A673 (cell line): ENCODE measurements around the gene CHRNG. TPM values are rescaled to one million over a fixed set of nuclear protein-coding genes. Genes with fewer than 3 reads are reported as not detected.

ENCODE experiments used
- BruUV-seq: library from RNA; stranded (reverse); fragments of 400-500 nt; replicated peaks from 2 replicates; lab custom pipeline; 2021; lab: Mats Ljungman, UMichigan
- CTCF ChIA-PET: fragments of 300-600 bp; sonication (Branson Sonifier 250); formaldehyde crosslinking; loops from one replicate; lab custom pipeline; 2022; ENCODE audit warnings: antibody characterized with exemption; lab: Charles Lee
- POLR2A ChIA-PET: fragments of 300-600 bp; sonication (Branson Sonifier 250); formaldehyde crosslinking; loops from one replicate; lab custom pipeline; 2022; ENCODE audit warnings: antibody characterized with exemption; ENCODE audit not compliant: low non-redundant PET; lab: Charles Lee
- DNase-seq: peaks from one replicate; pipeline ENCODE4 v3.0.0-alpha.2; 2015; ENCODE audit warnings: low spot score
- H3K27ac ChIP-seq: fragments of 200-600 bp; sonication (generic); 2 replicates; pipeline ENCODE4 v1.5.1; 2016; ENCODE audit warnings: mixed run types, low read depth, mild to moderate bottlenecking, mixed read lengths, antibody characterized with exemption, low read length; ENCODE audit not compliant: poor library complexity, severe bottlenecking
- H3K27me3 ChIP-seq: fragments of 200-600 bp; sonication (generic); replicated peaks from 2 replicates; pipeline ENCODE4 v1.6.1; 2017; ENCODE audit warnings: mixed run types, low read depth, mild to moderate bottlenecking, mixed read lengths, antibody characterized with exemption, low read length; ENCODE audit not compliant: insufficient read depth, poor library complexity
- H3K36me3 ChIP-seq: fragments of 200-600 bp; sonication (generic); 2 replicates; pipeline ENCODE4 v1.6.1; 2016; ENCODE audit warnings: mixed run types, mild to moderate bottlenecking, mixed read lengths, antibody characterized with exemption, low read length; ENCODE audit not compliant: insufficient read depth, poor library complexity, severe bottlenecking
- H3K4me1 ChIP-seq: fragments of 200-600 bp; sonication (generic); 2 replicates; pipeline ENCODE4 v1.6.1; 2017; ENCODE audit warnings: mixed run types, mild to moderate bottlenecking, mixed read lengths, antibody characterized with exemption, low read length; ENCODE audit not compliant: insufficient read depth, poor library complexity, severe bottlenecking
- H3K4me3 ChIP-seq: fragments of 200-600 bp; sonication (generic); 2 replicates; pipeline ENCODE4 v1.5.1; 2016; ENCODE audit warnings: low read depth, mixed run types, mild to moderate bottlenecking, mixed read lengths, low read length; ENCODE audit not compliant: poor library complexity, severe bottlenecking
- H3K9me3 ChIP-seq: fragments of 200-600 bp; sonication (generic); 2 replicates; pipeline ENCODE4 v1.6.1; 2016; ENCODE audit warnings: mixed run types, low read depth, mild to moderate bottlenecking, mixed read lengths, antibody characterized with exemption, low read length; ENCODE audit not compliant: poor library complexity, severe bottlenecking
- CTCF ChIP-seq: fragments of 300-800, 200-600 bp; sonication (generic); conservative IDR thresholded peaks from 2 replicates; pipeline ENCODE4 v1.5.1; 2017; ENCODE audit warnings: low read depth, mild to moderate bottlenecking, antibody characterized with exemption, low read length, moderate library complexity, mixed read lengths
- EZH2 ChIP-seq: fragments of 200-600 bp; sonication (generic); IDR thresholded peaks from 2 replicates; pipeline ENCODE4 v1.6.1; 2017; ENCODE audit warnings: borderline replicate concordance, low read depth, mild to moderate bottlenecking, mixed read lengths, antibody characterized with exemption, low read length; ENCODE audit not compliant: poor library complexity, severe bottlenecking
- intact Hi-C: fragments of 100-400 bp; cut with micrococcal nuclease; formaldehyde crosslinking; loops from one replicate; pipeline ENCODE4 v1.10.0; 2022; ENCODE audit not compliant: unreplicated experiment
- total RNA-seq: library from RNA; stranded (reverse); gene quantifications from 2 replicates; pipeline ENCODE4 v1.2.3, GENCODE V29; 2021

The CHRNG gene
- total RNA-seq, 1 experiment from 2014 or later: not detected

- H3K4me1 ChIP-seq: no peaks in the 10 kb centered on the region
- no TSS peak for BruUV-seq
- ChIA-PET POLR2A (no interaction called here), CTCF (no interaction called here)
- H3K27me3 ChIP-seq: peaks cover 14% of the 10 kb centered on the region
- no peak overlapping the region for H3K4me3 ChIP-seq
- H3K27ac ChIP-seq: no peak overlapping the region
- no peaks in the 10 kb centered on the region for H3K9me3 ChIP-seq
- no peak for DNase-seq
- no peaks in the 10 kb centered on the region for H3K36me3 ChIP-seq
- intact Hi-C loops: no loop called here
- TF ChIP-seq EZH2 (no peak), CTCF (no peak)
Measured at GRCh38 chr2:232528746-232529460, 10.6 kb upstream of the CHRNG start.

- ChIA-PET CTCF (no interaction called here), POLR2A (no interaction called here)
- intact Hi-C loops: no loop called here
- Histone ChIP-seq H3K27ac (no peak overlapping the region), H3K36me3 (no peaks in the 10 kb centered on the region), H3K4me1 (no peaks in the 10 kb centered on the region), H3K9me3 (no peaks in the 10 kb centered on the region), H3K4me3 (no peak overlapping the region), H3K27me3 (peaks cover 3% of the 10 kb centered on the region)
- no TSS peak for BruUV-seq
- no peak for DNase-seq
- no peak for TF ChIP-seq CTCF
- TF ChIP-seq EZH2: no peak
Measured at GRCh38 chr2:232529806-232530547, 9.5 kb upstream of the CHRNG start.

GRCh38 chr2:232530626-232531260, 8.7 kb upstream of the CHRNG start:
- Histone ChIP-seq H3K27ac (no peak overlapping the region), H3K4me3 (no peak overlapping the region), H3K27me3 (no peaks in the 10 kb centered on the region), H3K4me1 (no peaks in the 10 kb centered on the region), H3K9me3 (no peaks in the 10 kb centered on the region), H3K36me3 (no peaks in the 10 kb centered on the region)
- ChIA-PET CTCF (no interaction called here), POLR2A (no interaction called here)
- no peak for TF ChIP-seq CTCF
- TF ChIP-seq EZH2: no peak
- BruUV-seq: no TSS peak
- intact Hi-C loops: no loop called here
- DNase-seq: no peak
